Measurements from ENCODE around the gene TRIM22. TPM values are rescaled to one million over a fixed set of nuclear protein-coding genes. Genes with fewer than 3 reads are reported as not detected.
"Not testable (repeated sequence)": the region's sequence is repeated elsewhere in the genome, so short reads cannot be mapped to it uniquely, and the experiment has no call there.

The TRIM22 gene
- total RNA-seq, 4 donors from 2014 or later = 20.1 to 45.0 (median 28.1) TPM

- Histone ChIP-seq H3K27ac (no peak overlapping the region), H3K27me3 (no peaks in the 10 kb centered on the region), H3K4me3 (replicated peaks in 1 of 3) (no peak overlapping the region), H3K36me3 (peaks cover 7 to 22% of the 10 kb centered on the region in 2 donors), H3K4me1 (no peaks in the 10 kb centered on the region), H3K9me3 (no peaks in the 10 kb centered on the region)
- TF ChIP-seq CTCF (IDR thresholded peaks at IDR 0.05) = no peak
- no peak for TF ChIP-seq POLR2A (IDR thresholded peaks at IDR 0.05)
- DNase-seq = no peak
- intact Hi-C loops (cut with DNase I) = no loop called here
These were observed 17.8 kb upstream of the TRIM22 start for GRCh38 chr11:5671831-5672230.

GRCh38 chr11:5674391-5674790, 15.2 kb upstream of the TRIM22 start:
- intact Hi-C loops (cut with DNase I) = no loop called here
- Histone ChIP-seq H3K9me3 (no peaks in the 10 kb centered on the region), H3K27ac (no peak overlapping the region), H3K36me3 (peaks cover 21 to 31% of the 10 kb centered on the region in 2 donors), H3K4me1 (no peaks in the 10 kb centered on the region), H3K4me3 (replicated peaks in 1 of 3) (no peak overlapping the region), H3K27me3 (no peaks in the 10 kb centered on the region)
- WGBS, 2 donors = 98 to 100% methylated on average over 4 of the region's 4 CpGs
- DNase-seq = no peak
- TF ChIP-seq POLR2A (IDR thresholded peaks at IDR 0.05) (no peak), CTCF (IDR thresholded peaks at IDR 0.05) (no peak)

GRCh38 chr11:5679811-5680210, 9.8 kb upstream of the TRIM22 start:
- WGBS, 2 donors = 96 to 98% methylated on average over 7 of the region's 7 CpGs
- TF ChIP-seq POLR2A (IDR thresholded peaks at IDR 0.05) (no peak), CTCF (IDR thresholded peaks at IDR 0.05) (no peak)
- H3K36me3 ChIP-seq = peaks cover 17 to 27% of the 10 kb centered on the region in 2 donors
- H3K27me3 ChIP-seq = no peaks in the 10 kb centered on the region
- no peak for DNase-seq
- H3K4me3 ChIP-seq (replicated peaks in 1 of 3) = no peak overlapping the region
- H3K9me3 ChIP-seq = no peaks in the 10 kb centered on the region
- no peak overlapping the region for H3K27ac ChIP-seq
- peaks cover 8 to 11% of the 10 kb centered on the region in 2 donors for H3K4me1 ChIP-seq
- intact Hi-C loops (cut with DNase I) = no loop called here

GRCh38 chr11:5682890-5683441, 6.6 kb upstream of the TRIM22 start:
- H3K27ac ChIP-seq; H3K27me3 ChIP-seq; H3K4me3 ChIP-seq (replicated peaks in 1 of 3); H3K9me3 ChIP-seq; intact Hi-C loops (cut with DNase I); DNase-seq: not testable (repeated sequence)
- peaks cover 11 to 20% of the 10 kb centered on the region in 2 donors for H3K36me3 ChIP-seq
- H3K4me1 ChIP-seq = peaks cover 8 to 15% of the 10 kb centered on the region in 2 donors
- 89% methylated on average over 6 of the region's 33 CpGs; no CpG with 5 or more reads in 1 of the 2 donors for WGBS, 2 donors

GRCh38 chr11:5683620-5684019, 6.0 kb upstream of the TRIM22 start:
- H3K9me3 ChIP-seq; intact Hi-C loops (cut with DNase I); H3K27me3 ChIP-seq; DNase-seq: not testable (repeated sequence)
- H3K27ac ChIP-seq = peak overlapping the region in 2 of 3 donors; percentile 92 to 97
- H3K4me3 ChIP-seq (replicated peaks in 1 of 3) = peak overlapping the region in 1 of 3 donors; percentile 30
- WGBS, 2 donors = 79% methylated on average over 7 of the region's 7 CpGs
- peaks cover 4 to 14% of the 10 kb centered on the region in 2 donors for H3K36me3 ChIP-seq
- peaks cover 8 to 15% of the 10 kb centered on the region in 2 donors for H3K4me1 ChIP-seq

- Histone ChIP-seq H3K4me1 (peaks cover 11 to 17% of the 10 kb centered on the region in 2 donors), H3K9me3 (no peaks in the 10 kb centered on the region), H3K4me3 (replicated peaks in 1 of 3) (peak overlapping the region in 2 of 3 donors; percentile 12 to 30), H3K27ac (peak overlapping the region; percentile 57 to 97 (median 92)), H3K36me3 (peaks cover 0 to 9% of the 10 kb centered on the region in 2 donors), H3K27me3 (no peaks in the 10 kb centered on the region)
- WGBS, 2 donors = 50 to 64% methylated on average over 8 of the region's 8 CpGs
- DNase-seq = no peak
- intact Hi-C loops (cut with DNase I) = no loop called here
- TF ChIP-seq POLR2A (IDR thresholded peaks at IDR 0.05) = no peak
- no peak for TF ChIP-seq CTCF (IDR thresholded peaks at IDR 0.05)
These were observed 5.4 kb upstream of the TRIM22 start for GRCh38 chr11:5684036-5684645.

Data from thyroid gland (tissue), 4 donors.